H1 (cell line): ENCODE results near the gene MKLN1. TPM values are rescaled to one million over a fixed set of nuclear protein-coding genes. Genes with fewer than 3 reads are reported as not detected.

Source experiments
- CTCF ChIA-PET: fragments of 300-600 bp; sonication (Branson Sonifier 250); formaldehyde crosslinking; loops from one replicate; lab custom pipeline; 2021; ENCODE audit not compliant: partially characterized antibody; lab: Charles Lee
- POLR2A ChIA-PET: fragments of 300-600 bp; sonication (Branson Sonifier 250); formaldehyde crosslinking; loops from one replicate; lab custom pipeline; 2021; ENCODE audit warnings: inconsistent platforms; ENCODE audit not compliant: partially characterized antibody; lab: Charles Lee
- DNase-seq, 2 experiments: peaks; one replicate each; pipeline versions ENCODE4 v3.0.0 to v3.0.0-alpha.2; 2010 to 2022; ENCODE audit warnings: low spot score in 2 of 2, low read depth in 1 of 2, mixed read lengths in 1 of 2
- FAIRE-seq: peaks from 2 replicates; lab custom pipeline; 2011; peaks lifted over from hg19 to GRCh38; lab: Jason Lieb, UNC
- H2AFZ ChIP-seq: 2 replicates; pipeline ENCODE4 v1.8.1; 2012; ENCODE audit warnings: low read length, inconsistent platforms
- H2AK5ac ChIP-seq: 2 replicates; pipeline ENCODE4 v1.6.1; 2013; ENCODE audit warnings: low read depth, low read length
- H2BK120ac ChIP-seq: replicated peaks from 2 replicates; pipeline ENCODE3; 2013; ENCODE audit warnings: low read depth, low read length, inconsistent platforms
- H2BK12ac ChIP-seq: 2 replicates; pipeline ENCODE4 v1.6.1; 2013; ENCODE audit warnings: low read depth, low read length
- H2BK15ac ChIP-seq: 2 replicates; pipeline ENCODE4 v1.6.1; 2013; ENCODE audit warnings: low read length
- H2BK20ac ChIP-seq: 2 replicates; pipeline ENCODE4 v1.6.1; 2013; ENCODE audit warnings: low read length
- H2BK5ac ChIP-seq: 2 replicates; pipeline ENCODE4 v1.6.1; 2013; ENCODE audit warnings: low read depth, low read length
- H3K14ac ChIP-seq: 2 replicates; pipeline ENCODE4 v1.6.1; 2013; ENCODE audit warnings: inconsistent platforms; ENCODE audit not compliant: insufficient read length
- H3K18ac ChIP-seq: 2 replicates; pipeline ENCODE4 v1.6.1; 2013; ENCODE audit warnings: low read length; ENCODE audit errors: extremely low read depth
- H3K23ac ChIP-seq: 2 replicates; pipeline ENCODE4 v1.6.1; 2013; ENCODE audit warnings: inconsistent platforms; ENCODE audit not compliant: insufficient read length
- H3K23me2 ChIP-seq: 2 replicates; pipeline ENCODE4 v1.6.1; 2013; ENCODE audit warnings: low read depth, low read length
- H3K27ac ChIP-seq: 2 replicates; pipeline ENCODE4 v1.6.1; 2011; ENCODE audit warnings: low read depth, low read length, inconsistent platforms
- H3K27me3 ChIP-seq, 4 experiments: replicated peaks in 1 of 4; 1 replicate in 1 of 4; 2 replicates in 3 of 4; pipeline versions ENCODE4 v1.6.1 to v1.8.1; 2011 to 2013; ENCODE audit warnings: low read length in 3 of 4, mild to moderate bottlenecking in 3 of 4, inconsistent platforms in 2 of 4, mixed read lengths in 2 of 4, moderate library complexity in 1 of 4; ENCODE audit not compliant: control insufficient read depth in 3 of 4, insufficient read depth in 3 of 4; ENCODE audit errors: extremely low read depth in 1 of 4
- H3K36me3 ChIP-seq, 4 experiments: 2 replicates each; pipeline versions ENCODE4 v1.6.1 to v1.8.1; 2011 to 2013; ENCODE audit warnings: mild to moderate bottlenecking in 4 of 4, low read length in 3 of 4, moderate library complexity in 2 of 4, control low read depth in 1 of 4, inconsistent platforms in 1 of 4; ENCODE audit not compliant: insufficient read depth in 4 of 4, control insufficient read depth in 2 of 4
- H3K4ac ChIP-seq: replicated peaks from 2 replicates; pipeline ENCODE3; 2013; ENCODE audit warnings: low read length, low read depth, mixed read lengths, inconsistent platforms; ENCODE audit not compliant: insufficient read length
- H3K4me1 ChIP-seq, 4 experiments: replicated peaks in 1 of 4; 1 replicate in 1 of 4; 2 replicates in 3 of 4; pipeline versions ENCODE4 v1.6.1 to v1.8.1; 2011 to 2013; ENCODE audit warnings: low read length in 3 of 4, inconsistent platforms in 2 of 4, mixed read lengths in 1 of 4; ENCODE audit not compliant: insufficient read depth in 4 of 4, control insufficient read depth in 3 of 4
- H3K4me2 ChIP-seq, 2 experiments: 2 replicates each; pipeline versions ENCODE4 v1.6.1 to v1.8.1; 2011 to 2013; ENCODE audit warnings: low read depth in 2 of 2, low read length in 2 of 2, control low read depth in 1 of 2, inconsistent platforms in 1 of 2, mild to moderate bottlenecking in 1 of 2; ENCODE audit not compliant: insufficient read depth in 1 of 2
- H3K4me3 ChIP-seq, 4 experiments: fragments of 200-600, 300-600 bp in 1 of 4; sonication (generic), shearing (Covaris generic), sonication (Bioruptor Twin) in 1 of 4; 2 replicates each; pipeline versions ENCODE4 v1.5.1 to v1.8.1; 2011 to 2016; ENCODE audit warnings: low read length in 4 of 4, low read depth in 3 of 4, control low read depth in 2 of 4, inconsistent platforms in 2 of 4, mild to moderate bottlenecking in 2 of 4, mixed read lengths in 1 of 4, moderate library complexity in 1 of 4; ENCODE audit not compliant: insufficient read depth in 2 of 4; ENCODE audit errors: extremely low read depth in 1 of 4
- H3K56ac ChIP-seq: replicated peaks from 2 replicates; pipeline ENCODE3; 2013; ENCODE audit warnings: low read depth, mild to moderate bottlenecking, mixed read lengths, low read length, inconsistent platforms; ENCODE audit not compliant: insufficient read length
- H3K79me1 ChIP-seq: 2 replicates; pipeline ENCODE4 v1.6.1; 2013; ENCODE audit warnings: low read depth, low read length, control low read depth
- H3K79me2 ChIP-seq, 2 experiments: 2 replicates each; pipeline versions ENCODE4 v1.6.1 to v1.8.1; 2012 to 2013; ENCODE audit warnings: low read length in 2 of 2, mild to moderate bottlenecking in 2 of 2, inconsistent platforms in 1 of 2; ENCODE audit not compliant: insufficient read depth in 2 of 2, control insufficient read depth in 1 of 2
- H3K9ac ChIP-seq, 4 experiments: replicated peaks in 1 of 4; 1 replicate in 1 of 4; 2 replicates in 3 of 4; pipeline versions ENCODE4 v1.6.1 to v1.8.1; 2011 to 2013; ENCODE audit warnings: low read depth in 3 of 4, low read length in 3 of 4, control low read depth in 2 of 4, mild to moderate bottlenecking in 2 of 4, moderate library complexity in 2 of 4, inconsistent platforms in 1 of 4; ENCODE audit errors: extremely low read depth in 1 of 4
- H3K9me3 ChIP-seq, 2 experiments: 2 replicates each; pipeline versions ENCODE4 v1.6.1 to v1.8.1; 2012 to 2013; ENCODE audit warnings: mild to moderate bottlenecking in 2 of 2, moderate library complexity in 2 of 2, control low read depth in 1 of 2, inconsistent platforms in 1 of 2, low read depth in 1 of 2, low read length in 1 of 2, mixed read lengths in 1 of 2; ENCODE audit not compliant: insufficient read depth in 2 of 2
- H4K20me1 ChIP-seq, 2 experiments: replicated peaks in 1 of 2; 2 replicates each; pipeline versions ENCODE3 to v1.8.1; 2011 to 2013; ENCODE audit warnings: inconsistent platforms in 2 of 2, low read length in 2 of 2, mild to moderate bottlenecking in 1 of 2; ENCODE audit not compliant: insufficient read depth in 2 of 2, control insufficient read depth in 1 of 2
- H4K5ac ChIP-seq: 2 replicates; pipeline ENCODE4 v1.6.1; 2013; ENCODE audit warnings: low read length, low read depth, mixed read lengths, inconsistent platforms; ENCODE audit not compliant: insufficient read length
- H4K8ac ChIP-seq: 2 replicates; pipeline ENCODE4 v1.8.0; 2013; ENCODE audit warnings: mild to moderate bottlenecking, moderate library complexity, low read length, inconsistent platforms; ENCODE audit not compliant: insufficient read depth; ENCODE audit errors: extremely low read depth
- H4K91ac ChIP-seq: replicated peaks from 2 replicates; pipeline ENCODE3; 2013; ENCODE audit warnings: low read length, mixed read lengths, inconsistent platforms; ENCODE audit not compliant: insufficient read length
- EZH2 ChIP-seq: fragments of 200-600 bp; sonication (generic); IDR thresholded peaks from 2 replicates; pipeline ENCODE4 v1.7.1; 2012; ENCODE audit warnings: low read depth, mild to moderate bottlenecking, moderate library complexity, low read length, inconsistent platforms; ENCODE audit not compliant: severe bottlenecking
- FOSL1 ChIP-seq: IDR thresholded peaks from 2 replicates; pipeline ENCODE4 v1.6.1; 2011; ENCODE audit warnings: mild to moderate bottlenecking, low read depth, low read length, moderate library complexity; ENCODE audit not compliant: insufficient read depth
- SIRT6 ChIP-seq: IDR thresholded peaks from one replicate; pipeline ENCODE4 v1.7.1; 2012; ENCODE audit warnings: low read length, inconsistent platforms
- TAF7 ChIP-seq: optimal IDR thresholded peaks from 2 replicates; pipeline ENCODE3; 2011; ENCODE audit warnings: low read depth, mild to moderate bottlenecking, inconsistent platforms, low read length, moderate library complexity, borderline replicate concordance
- WGBS, 2 experiments: shearing (Covaris generic) in 1 of 2; methylation state at CpG; one replicate each; pipeline versions ENCODE4 v1.1.6 to v1.1.7; 2013 to 2015; ENCODE audit warnings: low lambda C conversion rate in 2 of 2, mixed read lengths in 2 of 2, inconsistent platforms in 1 of 2, low coverage in 1 of 2, missing lambda C conversion rate in 1 of 2; ENCODE audit not compliant: insufficient replicate concordance in 2 of 2, insufficient coverage in 1 of 2, insufficient read length in 1 of 2; ENCODE audit errors: extremely low coverage in 1 of 2, missing lambda C conversion rate in 1 of 2; 5-methylcytosine and 5-hydroxymethylcytosine counted together
- polyA plus RNA-seq, 7 experiments: library from polyadenylated mRNA; depleted of rRNA in 3 of 7; stranded (reverse) in 5 of 7; unstranded in 2 of 7; fragments of >200 nt in 5 of 7; fragments of 200-250 nt in 2 of 7; gene quantifications; 1 replicate in 5 of 7; 2 replicates in 1 of 7; 4 replicates in 1 of 7; pipeline versions ENCODE4 v1.2.1 to v1.2.3, GENCODE V29; 2011 to 2013; ENCODE audit warnings: missing spikeins in 2 of 7, mixed read lengths in 2 of 7
- total RNA-seq: library from RNA; stranded (reverse); fragmentation: NEBNext Ultra II Directional; extraction: Animal tissue kit (Norgen Biotek cat#: 25700); gene quantifications from 2 replicates; pipeline ENCODE4 v1.2.1, GENCODE V29; 2021

The MKLN1 gene
- total and polyA plus RNA-seq, 2 of the 8 experiments (the other 6 are each of a cell fraction or from before 2014, with no cell fraction given) = 22.3 to 50.9 TPM

- no peak overlapping the region for H2AK5ac ChIP-seq
- no peaks in the 10 kb centered on the region for H3K9me3 ChIP-seq
- H3K4me3 ChIP-seq = no peak overlapping the region
- POLR2A ChIA-PET = no interaction called here
- H2BK5ac ChIP-seq = no peak overlapping the region
- H3K4me2 ChIP-seq = no peak overlapping the region; a peak in 1 of 4 replicates
- no peak overlapping the region for H2BK15ac ChIP-seq
- no peaks in the 10 kb centered on the region for H3K23me2 ChIP-seq
- no peak for DNase-seq
- 93% methylated on average over 2 of the region's 2 CpGs; no CpG with 5 or more reads in 1 of the 2 experiments for WGBS, 2 experiments
- CTCF ChIA-PET = interaction anchor here (0.6 kb wide), 2 partner anchors 53 to 107 kb away, joined by 3 to 5 read pairs; no protein-coding TSS in a partner anchor
- H2BK20ac ChIP-seq = no peak overlapping the region
- no peak overlapping the region for H3K14ac ChIP-seq
- H3K36me3 ChIP-seq = peaks cover 0 to 4% (median 0%) of the 10 kb centered on the region in 4 experiments; a peak in 2 of 8 replicates
- no peak overlapping the region for H4K8ac ChIP-seq
- H3K27me3 ChIP-seq = no peaks in the 10 kb centered on the region
- no peak overlapping the region for H4K5ac ChIP-seq
- no peaks in the 10 kb centered on the region for H4K20me1 ChIP-seq
- no peak overlapping the region for H3K18ac ChIP-seq
- H3K27ac ChIP-seq = no peak overlapping the region
- H3K23ac ChIP-seq = no peak overlapping the region
- H3K4me1 ChIP-seq = peaks cover 0 to 5% (median 2%) of the 10 kb centered on the region in 4 experiments; a peak in 2 of 7 replicates
- no peak overlapping the region for H2BK120ac ChIP-seq
- no peak overlapping the region for H4K91ac ChIP-seq
- H3K79me2 ChIP-seq = peaks cover 0 to 46% of the 10 kb centered on the region in 2 experiments; a peak in 2 of 4 replicates
- H3K4ac ChIP-seq = no peak overlapping the region
- H3K56ac ChIP-seq = no peak overlapping the region
- no peak overlapping the region for H3K9ac ChIP-seq
- no peak overlapping the region for H2AFZ ChIP-seq
- H2BK12ac ChIP-seq = no peak overlapping the region
- H3K79me1 ChIP-seq = no peaks in the 10 kb centered on the region
- no peak for FAIRE-seq
- TF ChIP-seq FOSL1 = no peak
- no peak for TF ChIP-seq EZH2
- no peak for TF ChIP-seq TAF7
- TF ChIP-seq SIRT6 = no peak
These were observed 56.0 kb downstream of the MKLN1 start for GRCh38 chr7:131383417-131384285.
